SK-N-SH (cell line): Measurements from ENCODE around the gene LSM2. TPM values are rescaled to one million over a fixed set of nuclear protein-coding genes. Genes with fewer than 3 reads are reported as not detected.

ENCODE experiments used
- CTCF ChIA-PET: fragments of 300-600, 350-600 bp; formaldehyde crosslinking; extraction: SDS; loops from one replicate; lab custom pipeline; 2021; lab: Yijun Ruan, JAX
- POLR2A ChIA-PET: fragments of 350-600 bp; sonication (Branson Sonifier 250); formaldehyde crosslinking; extraction: SDS; loops from one replicate; lab custom pipeline; 2020; ENCODE audit warnings: antibody characterized with exemption, inconsistent platforms; lab: Yijun Ruan, JAX
- DNase-seq: peaks from one replicate; pipeline ENCODE4 v3.0.0; 2012
- H2AFZ ChIP-seq: fragments of 200-600 bp; sonication (generic); 2 replicates; pipeline ENCODE4 v1.8.1; 2016; ENCODE audit warnings: antibody characterized with exemption, mild to moderate bottlenecking, low read depth
- H3F3A ChIP-seq: fragments of 200-600 bp; sonication (generic); replicated peaks from 2 replicates; pipeline ENCODE3; 2016; ENCODE audit warnings: antibody characterized with exemption, mild to moderate bottlenecking; ENCODE audit not compliant: insufficient read depth
- H3K27ac ChIP-seq, 2 experiments: fragments of 200-500 bp in 1 of 2; fragments of 200-600 bp in 1 of 2; sonication (Bioruptor generic) in 1 of 2; sonication (generic), shearing (Covaris generic) in 1 of 2; 2 replicates each; pipeline versions ENCODE4 v1.5.1 to v1.6.1; 2014 to 2016; ENCODE audit warnings: low read depth in 2 of 2, inconsistent platforms in 1 of 2, low read length in 1 of 2, mild to moderate bottlenecking in 1 of 2, mixed read lengths in 1 of 2
- H3K27me3 ChIP-seq: fragments of 200-600 bp; sonication (generic), shearing (Covaris generic); 2 replicates; pipeline ENCODE4 v1.6.1; 2016; ENCODE audit warnings: mixed run types; ENCODE audit not compliant: insufficient read depth
- H3K36me3 ChIP-seq, 2 experiments: fragments of 200-500 bp in 1 of 2; fragments of 200-600 bp in 1 of 2; sonication (Bioruptor generic) in 1 of 2; sonication (generic) in 1 of 2; replicated peaks in 1 of 2; 2 replicates each; pipeline versions ENCODE3 to v1.5.1; 2014 to 2016; ENCODE audit warnings: low read length in 1 of 2, mild to moderate bottlenecking in 1 of 2; ENCODE audit not compliant: insufficient read depth in 2 of 2, control insufficient read depth in 1 of 2
- H3K4me1 ChIP-seq, 2 experiments: fragments of 200-500 bp in 1 of 2; fragments of 200-600 bp in 1 of 2; sonication (Bioruptor generic) in 1 of 2; sonication (generic), shearing (Covaris generic) in 1 of 2; 2 replicates each; pipeline versions ENCODE4 v1.5.1 to v1.6.1; 2014 to 2016; ENCODE audit warnings: low read depth in 1 of 2, low read length in 1 of 2, mixed run types in 1 of 2; ENCODE audit not compliant: insufficient read depth in 2 of 2, control insufficient read depth in 1 of 2
- H3K4me2 ChIP-seq: fragments of 200-600 bp; sonication (generic), shearing (Covaris generic); 2 replicates; pipeline ENCODE4 v1.6.1; 2017; ENCODE audit warnings: mixed run types
- H3K4me3 ChIP-seq, 2 experiments: fragments of 200-500 bp in 1 of 2; fragments of 200-600 bp in 1 of 2; sonication (Bioruptor generic) in 1 of 2; sonication (generic), shearing (Covaris generic) in 1 of 2; 2 replicates each; pipeline versions ENCODE4 v1.5.1 to v1.8.1; 2014 to 2016; ENCODE audit warnings: low read depth in 2 of 2, inconsistent platforms in 1 of 2, low read length in 1 of 2, mild to moderate bottlenecking in 1 of 2, mixed read lengths in 1 of 2, moderate library complexity in 1 of 2
- H3K79me2 ChIP-seq: fragments of 200-600 bp; sonication (generic); 2 replicates; pipeline ENCODE4 v1.8.1; 2017; ENCODE audit warnings: mild to moderate bottlenecking; ENCODE audit not compliant: insufficient read depth
- H3K9ac ChIP-seq: fragments of 200-600 bp; sonication (generic); 2 replicates; pipeline ENCODE4 v1.6.1; 2017; ENCODE audit warnings: mixed run types
- H3K9me2 ChIP-seq: fragments of 200-600 bp; sonication (generic); 2 replicates; pipeline ENCODE4 v1.6.1; 2017; ENCODE audit warnings: mixed run types
- H3K9me3 ChIP-seq: fragments of 200-600 bp; sonication (generic); 2 replicates; pipeline ENCODE4 v1.6.1; 2017; ENCODE audit warnings: mixed run types, mild to moderate bottlenecking, moderate library complexity
- H4K20me1 ChIP-seq: fragments of 200-600 bp; sonication (generic); 2 replicates; pipeline ENCODE4 v1.6.1; 2017; ENCODE audit warnings: mild to moderate bottlenecking, mixed run types; ENCODE audit not compliant: insufficient read depth
- CHD2 ChIP-seq: fragments of 150-350 bp; IDR thresholded peaks from 2 replicates; pipeline ENCODE4 v1.6.1; 2018; ENCODE audit warnings: low read length; ENCODE audit not compliant: partially characterized antibody
- ELF1 ChIP-seq: IDR thresholded peaks from 2 replicates; pipeline ENCODE4 v1.4.0; 2012
- EP300 ChIP-seq, 2 experiments: IDR thresholded peaks; 2 replicates each; pipeline versions ENCODE4 v1.4.0 to v1.6.1; 2012; ENCODE audit warnings: borderline replicate concordance in 1 of 2, low read depth in 1 of 2, low read length in 1 of 2
- EZH2phosphoT487 ChIP-seq: fragments of 200-600 bp; sonication (generic); IDR thresholded peaks from 2 replicates; pipeline ENCODE4 v1.6.1; 2017; ENCODE audit warnings: low read depth, mixed run types, mild to moderate bottlenecking, antibody characterized with exemption, moderate library complexity, borderline replicate concordance
- FOSL2 ChIP-seq: IDR thresholded peaks from 2 replicates; pipeline ENCODE4 v1.4.0; 2012; ENCODE audit warnings: low read depth, mild to moderate bottlenecking, moderate library complexity, borderline replicate concordance
- FOXM1 ChIP-seq: IDR thresholded peaks from 2 replicates; pipeline ENCODE4 v1.4.0; 2012; ENCODE audit warnings: low read depth, mild to moderate bottlenecking
- GABPA ChIP-seq: IDR thresholded peaks from 2 replicates; pipeline ENCODE4 v1.4.0; 2012; ENCODE audit warnings: low read depth, mild to moderate bottlenecking
- GATA2 ChIP-seq: sonication (generic); formaldehyde crosslinking; IDR thresholded peaks from 2 replicates; pipeline ENCODE4 v1.5.0; 2020; ENCODE audit warnings: mild to moderate bottlenecking, missing genetic modification reagents
- JUND ChIP-seq: IDR thresholded peaks from 2 replicates; pipeline ENCODE4 v1.4.0; 2012
- MEF2A ChIP-seq: IDR thresholded peaks from 2 replicates; pipeline ENCODE4 v1.4.0; 2012; ENCODE audit warnings: low read depth, borderline replicate concordance
- MXI1 ChIP-seq: IDR thresholded peaks from 2 replicates; pipeline ENCODE4 v1.6.1; 2012; ENCODE audit warnings: mild to moderate bottlenecking, low read depth, low read length, improper control_type of control experiment
- NFIC ChIP-seq: IDR thresholded peaks from 2 replicates; pipeline ENCODE4 v1.4.0; 2012; ENCODE audit warnings: borderline replicate concordance
- NRF1 ChIP-seq: IDR thresholded peaks from 2 replicates; pipeline ENCODE4 v1.6.1; 2012; ENCODE audit warnings: low read depth, mild to moderate bottlenecking, low read length
- PBX3 ChIP-seq: IDR thresholded peaks from 2 replicates; pipeline ENCODE4; 2012
- POLR2AphosphoS5 ChIP-seq: IDR thresholded peaks from 2 replicates; pipeline ENCODE4 v1.6.1; 2012; ENCODE audit warnings: low read depth, low read length
- RAD21 ChIP-seq: IDR thresholded peaks from 2 replicates; pipeline ENCODE4 v1.6.1; 2012; ENCODE audit warnings: mild to moderate bottlenecking, low read length
- RCOR1 ChIP-seq: fragments of 150-350 bp; IDR thresholded peaks from 2 replicates; pipeline ENCODE4 v1.6.1; 2017; ENCODE audit warnings: antibody characterized with exemption, low read length
- RFX5 ChIP-seq: IDR thresholded peaks from 2 replicates; pipeline ENCODE4 v1.6.1; 2012; ENCODE audit warnings: mild to moderate bottlenecking, improper control_type of control experiment, low read length
- SIN3A ChIP-seq: IDR thresholded peaks from 2 replicates; pipeline ENCODE4 v1.6.1; 2012; ENCODE audit warnings: low read depth, mild to moderate bottlenecking, low read length, moderate library complexity, borderline replicate concordance
- TAF1 ChIP-seq: IDR thresholded peaks from 2 replicates; pipeline ENCODE4 v1.6.1; 2012; ENCODE audit warnings: low read depth, mild to moderate bottlenecking, low read length, moderate library complexity, borderline replicate concordance
- TCF12 ChIP-seq: IDR thresholded peaks from 2 replicates; pipeline ENCODE4 v1.4.0; 2012
- TEAD4 ChIP-seq: IDR thresholded peaks from 2 replicates; pipeline ENCODE4 v1.4.0; 2012; ENCODE audit warnings: mild to moderate bottlenecking, borderline replicate concordance; ENCODE audit not compliant: insufficient read depth
- USF2 ChIP-seq: fragments of 150-350 bp; IDR thresholded peaks from 2 replicates; pipeline ENCODE4 v1.6.1; 2017; ENCODE audit warnings: antibody characterized with exemption, low read length, low read depth, borderline replicate concordance
- YY1 ChIP-seq: IDR thresholded peaks from 2 replicates; pipeline ENCODE4 v1.4.0; 2012; ENCODE audit warnings: low read depth, mild to moderate bottlenecking
- WGBS: methylation state at CpG from one replicate; pipeline ENCODE4 v1.1.6; 2017; ENCODE audit warnings: low lambda C conversion rate; 5-methylcytosine and 5-hydroxymethylcytosine counted together
- polyA plus RNA-seq, 3 experiments: library from polyadenylated mRNA; depleted of rRNA; stranded (reverse); fragments of >200 nt; gene quantifications; 2 replicates each; pipeline ENCODE4 v1.2.3, GENCODE V29; 2012
- TF ChIP-seq, protein P1 (sequence below): fragments of 200-600 bp; sonication (generic); IDR thresholded peaks from 2 replicates; pipeline ENCODE4 v1.6.1; 2017; ENCODE audit warnings: antibody characterized with exemption, mild to moderate bottlenecking, moderate library complexity
- TF ChIP-seq, protein P2 (sequence below): IDR thresholded peaks from 2 replicates; pipeline ENCODE4 v1.4.0; 2012; ENCODE audit warnings: low read depth, borderline replicate concordance
- TF ChIP-seq, protein P3 (sequence below): IDR thresholded peaks from 2 replicates; pipeline ENCODE4 v1.4.0; 2012; ENCODE audit warnings: low read depth, borderline replicate concordance

LSM2 gene
- 47.8 and 79.1 TPM in 2 replicates for polyA plus RNA-seq (2012; rRNA removed)
- 55.5 and 67.6 TPM in 2 replicates for polyA plus RNA-seq (2012; cell fraction: cytosol; rRNA removed)
- 18.5 and 22.9 TPM in 2 replicates for polyA plus RNA-seq (2012; cell fraction: nucleus; rRNA removed)

- peak within 1 kb of the TSS; percentile 83 for H2AFZ ChIP-seq
- peaks cover 0 to 6% of the 10 kb centered on the region in 2 experiments for H3K36me3 ChIP-seq
- H3K79me2 ChIP-seq: peaks cover 41% of the 10 kb centered on the region
- H3K9me2 ChIP-seq: no peaks in the 10 kb centered on the region
- WGBS: 0% methylated on average over 10 of the region's 51 CpGs
- CTCF ChIA-PET: interaction anchor here (0.6 to 4.4 kb wide), 9 partner anchors 9 to 196 kb away, joined by 3 to 37 read pairs (median 5); partner anchors contain the start of genes DDAH2, MSH5 and VARS1
- peak within 1 kb of the TSS; percentile 64 to 73 for H3K4me3 ChIP-seq
- H3K9ac ChIP-seq: peak within 1 kb of the TSS; percentile 77
- H4K20me1 ChIP-seq: no peaks in the 10 kb centered on the region
- peak within 1 kb of the TSS; percentile 72 for H3K4me2 ChIP-seq
- peak within 1 kb of the TSS; percentile 79 to 80 for H3K27ac ChIP-seq
- peaks cover 11% of the 10 kb centered on the region for H3F3A ChIP-seq
- no peaks in the 10 kb centered on the region for H3K27me3 ChIP-seq
- POLR2A ChIA-PET: interaction anchor here (0.8 to 2.3 kb wide), 10 partner anchors 9 to 142 kb away, joined by 3 to 24 read pairs (median 6); partner anchors contain the start of genes DDAH2, GPANK1, HSPA1A and HSPA1B
- H3K4me1 ChIP-seq: peaks cover 5% of the 10 kb centered on the region in 2 experiments; a peak in 2 of 4 replicates
- peak; percentile 99 for DNase-seq
- H3K9me3 ChIP-seq: no peaks in the 10 kb centered on the region
- TF ChIP-seq NFIC (no peak), RFX5 (no peak), TCF12 (no peak; the same call in 1 of the 2 replicates), YY1 (peak; percentile 61; the same call in 1 of the 2 replicates), GATA2 (CRISPR knock-in tag) (no peak), SIN3A (peak; percentile 77; the same call in 1 of the 2 replicates), PBX3 (no peak), FOSL2 (no peak), POLR2AphosphoS5 (peak; percentile 85; the same call in 1 of the 2 replicates), EP300 (IDR thresholded peaks at IDR 0.05; ENCODE audit: borderline replicate concordance in 1 of 2, low read depth in 1 of 2, low read length in 1 of 2) (no peak), JUND (no peak), EZH2phosphoT487 (no peak), ELF1 (peak; percentile 53; the same call in 1 of the 2 replicates), FOXM1 (no peak), MEF2A (no peak), GABPA (peak; percentile 46), CHD2 (no peak), TAF1 (peak; percentile 59), RAD21 (no peak), NRF1 (peak; percentile 80), RCOR1 (no peak), MXI1 (peak; percentile 76), USF2 (no peak), TEAD4 (no peak)
- TF ChIP-seq, protein P1, sequence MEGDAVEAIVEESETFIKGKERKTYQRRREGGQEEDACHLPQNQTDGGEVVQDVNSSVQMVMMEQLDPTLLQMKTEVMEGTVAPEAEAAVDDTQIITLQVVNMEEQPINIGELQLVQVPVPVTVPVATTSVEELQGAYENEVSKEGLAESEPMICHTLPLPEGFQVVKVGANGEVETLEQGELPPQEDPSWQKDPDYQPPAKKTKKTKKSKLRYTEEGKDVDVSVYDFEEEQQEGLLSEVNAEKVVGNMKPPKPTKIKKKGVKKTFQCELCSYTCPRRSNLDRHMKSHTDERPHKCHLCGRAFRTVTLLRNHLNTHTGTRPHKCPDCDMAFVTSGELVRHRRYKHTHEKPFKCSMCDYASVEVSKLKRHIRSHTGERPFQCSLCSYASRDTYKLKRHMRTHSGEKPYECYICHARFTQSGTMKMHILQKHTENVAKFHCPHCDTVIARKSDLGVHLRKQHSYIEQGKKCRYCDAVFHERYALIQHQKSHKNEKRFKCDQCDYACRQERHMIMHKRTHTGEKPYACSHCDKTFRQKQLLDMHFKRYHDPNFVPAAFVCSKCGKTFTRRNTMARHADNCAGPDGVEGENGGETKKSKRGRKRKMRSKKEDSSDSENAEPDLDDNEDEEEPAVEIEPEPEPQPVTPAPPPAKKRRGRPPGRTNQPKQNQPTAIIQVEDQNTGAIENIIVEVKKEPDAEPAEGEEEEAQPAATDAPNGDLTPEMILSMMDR: peak; percentile 46
- TF ChIP-seq, protein P2, sequence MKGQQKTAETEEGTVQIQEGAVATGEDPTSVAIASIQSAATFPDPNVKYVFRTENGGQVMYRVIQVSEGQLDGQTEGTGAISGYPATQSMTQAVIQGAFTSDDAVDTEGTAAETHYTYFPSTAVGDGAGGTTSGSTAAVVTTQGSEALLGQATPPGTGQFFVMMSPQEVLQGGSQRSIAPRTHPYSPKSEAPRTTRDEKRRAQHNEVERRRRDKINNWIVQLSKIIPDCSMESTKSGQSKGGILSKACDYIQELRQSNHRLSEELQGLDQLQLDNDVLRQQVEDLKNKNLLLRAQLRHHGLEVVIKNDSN: no peak
- TF ChIP-seq, protein P3, sequence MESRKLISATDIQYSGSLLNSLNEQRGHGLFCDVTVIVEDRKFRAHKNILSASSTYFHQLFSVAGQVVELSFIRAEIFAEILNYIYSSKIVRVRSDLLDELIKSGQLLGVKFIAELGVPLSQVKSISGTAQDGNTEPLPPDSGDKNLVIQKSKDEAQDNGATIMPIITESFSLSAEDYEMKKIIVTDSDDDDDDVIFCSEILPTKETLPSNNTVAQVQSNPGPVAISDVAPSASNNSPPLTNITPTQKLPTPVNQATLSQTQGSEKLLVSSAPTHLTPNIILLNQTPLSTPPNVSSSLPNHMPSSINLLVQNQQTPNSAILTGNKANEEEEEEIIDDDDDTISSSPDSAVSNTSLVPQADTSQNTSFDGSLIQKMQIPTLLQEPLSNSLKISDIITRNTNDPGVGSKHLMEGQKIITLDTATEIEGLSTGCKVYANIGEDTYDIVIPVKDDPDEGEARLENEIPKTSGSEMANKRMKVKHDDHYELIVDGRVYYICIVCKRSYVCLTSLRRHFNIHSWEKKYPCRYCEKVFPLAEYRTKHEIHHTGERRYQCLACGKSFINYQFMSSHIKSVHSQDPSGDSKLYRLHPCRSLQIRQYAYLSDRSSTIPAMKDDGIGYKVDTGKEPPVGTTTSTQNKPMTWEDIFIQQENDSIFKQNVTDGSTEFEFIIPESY: no peak
These were observed at the start of gene LSM2 for GRCh38 chr6:31806470-31807272. TSS of gene LSM2 (minus strand) at chr6:31806966. CDS start at chr6:31806757, 209 bp downstream.
